Measurements from ENCODE around the gene ZKSCAN4.

The ZKSCAN4 gene

GRCh38 chr6:28252009-28252975 lies at the start of gene ZKSCAN4:
TSS of gene ZKSCAN4 (minus strand) at chr6:28252269. CDS start at chr6:28251980, 289 bp downstream.
- DNase-seq (ENCODE audit: low read depth in 2 of 2), result peak; percentile 72 to 82

GRCh38 chr6:28296520-28297060 lies 44.5 kb upstream of the ZKSCAN4 start:
- no peak for DNase-seq (ENCODE audit: low read depth in 2 of 2)

GRCh38 chr6:28295326-28295725 lies 43.3 kb upstream of the ZKSCAN4 start:
- DNase-seq (ENCODE audit: low read depth in 2 of 2), result no peak

GRCh38 chr6:28291573-28291972 lies 39.5 kb upstream of the ZKSCAN4 start:
- no peak for DNase-seq (ENCODE audit: low read depth in 2 of 2)

- no peak for DNase-seq (ENCODE audit: low read depth in 2 of 2)
These were observed 30.9 kb upstream of the ZKSCAN4 start for GRCh38 chr6:28282926-28283325.

GRCh38 chr6:28281288-28282064 lies 29.4 kb upstream of the ZKSCAN4 start, which contains the start of gene PGBD1:
TSS of gene PGBD1 (plus strand) at chr6:28281572. CDS start at chr6:28283814, 2,242 bp downstream.
- peak; percentile 46 to 51 for DNase-seq (ENCODE audit: low read depth in 2 of 2)

- DNase-seq (ENCODE audit: low read depth in 2 of 2), result no peak
These were observed 28.7 kb upstream of the ZKSCAN4 start for GRCh38 chr6:28280595-28281287.

GRCh38 chr6:28277746-28278145 lies 25.7 kb upstream of the ZKSCAN4 start:
- no peak for DNase-seq (ENCODE audit: low read depth in 2 of 2)

- DNase-seq (ENCODE audit: low read depth in 2 of 2), result no peak
These were observed 22.8 kb upstream of the ZKSCAN4 start for GRCh38 chr6:28274888-28275287.

- DNase-seq (ENCODE audit: low read depth in 2 of 2), result no peak
These were observed 17.4 kb upstream of the ZKSCAN4 start for GRCh38 chr6:28269492-28269891.

GRCh38 chr6:28267695-28268059 lies 15.6 kb upstream of the ZKSCAN4 start:
- DNase-seq (ENCODE audit: low read depth in 2 of 2), result no peak

GRCh38 chr6:28266962-28267694 lies 15.1 kb upstream of the ZKSCAN4 start, which contains the start of gene ZSCAN26:
TSS of gene ZSCAN26 (plus strand) at chr6:28267143. CDS start at chr6:28271920, 4,777 bp downstream.
- DNase-seq (ENCODE audit: low read depth in 2 of 2), result peak; percentile 77

- no peak for DNase-seq (ENCODE audit: low read depth in 2 of 2)
These were observed 14.5 kb upstream of the ZKSCAN4 start for GRCh38 chr6:28266563-28266961.

GRCh38 chr6:28264834-28265401 lies 12.8 kb upstream of the ZKSCAN4 start:
- DNase-seq (ENCODE audit: low read depth in 2 of 2), result no peak

GRCh38 chr6:28263922-28264321 lies 11.9 kb upstream of the ZKSCAN4 start:
- no peak for DNase-seq (ENCODE audit: low read depth in 2 of 2)

- peak; percentile 43 to 54 for DNase-seq (ENCODE audit: low read depth in 2 of 2)
These were observed 7.1 kb upstream of the ZKSCAN4 start, which contains the start of gene NKAPL for GRCh38 chr6:28258877-28259777. TSS of gene NKAPL (plus strand) at chr6:28259297. CDS start at chr6:28259372, 75 bp downstream.

- DNase-seq (ENCODE audit: low read depth in 2 of 2), result no peak
These were observed 5.0 kb upstream of the ZKSCAN4 start for GRCh38 chr6:28257042-28257441.

GRCh38 chr6:28254121-28254519 lies 2.1 kb upstream of the ZKSCAN4 start:
- DNase-seq (ENCODE audit: low read depth in 2 of 2), result no peak

- DNase-seq (ENCODE audit: low read depth in 2 of 2), result no peak
These were observed 434 bp downstream of the ZKSCAN4 start for GRCh38 chr6:28251661-28252008.
